ENCODE results near the gene C6orf47.

C6orf47 gene

DNA sequence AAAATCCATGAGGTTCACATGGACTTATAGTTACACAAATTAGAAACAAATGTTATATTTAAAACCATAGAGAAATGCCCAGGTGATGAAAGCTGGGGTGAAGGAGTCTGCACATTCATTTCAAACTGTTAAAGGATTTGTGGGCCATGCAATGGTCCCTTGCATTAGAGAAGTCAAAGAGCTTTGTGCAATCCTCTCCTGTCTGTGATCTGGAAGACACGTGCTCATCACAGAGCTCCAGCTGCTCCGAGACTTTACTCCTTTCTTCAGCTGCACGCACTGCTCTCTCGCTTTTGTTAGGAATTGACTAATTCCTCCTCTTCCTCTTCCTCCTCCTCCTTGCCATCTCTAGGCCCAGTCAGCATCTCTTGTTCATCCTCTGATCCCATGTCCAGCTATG is 49.6 kb downstream of the C6orf47 start:
- no peak overlapping the region for H3K4me3 ChIP-seq (ENCODE audit: low read length)
- no peak for TF ChIP-seq ZNF274 (IDR thresholded peaks at IDR 0.05; ENCODE audit: low read depth, low read length)

DNA sequence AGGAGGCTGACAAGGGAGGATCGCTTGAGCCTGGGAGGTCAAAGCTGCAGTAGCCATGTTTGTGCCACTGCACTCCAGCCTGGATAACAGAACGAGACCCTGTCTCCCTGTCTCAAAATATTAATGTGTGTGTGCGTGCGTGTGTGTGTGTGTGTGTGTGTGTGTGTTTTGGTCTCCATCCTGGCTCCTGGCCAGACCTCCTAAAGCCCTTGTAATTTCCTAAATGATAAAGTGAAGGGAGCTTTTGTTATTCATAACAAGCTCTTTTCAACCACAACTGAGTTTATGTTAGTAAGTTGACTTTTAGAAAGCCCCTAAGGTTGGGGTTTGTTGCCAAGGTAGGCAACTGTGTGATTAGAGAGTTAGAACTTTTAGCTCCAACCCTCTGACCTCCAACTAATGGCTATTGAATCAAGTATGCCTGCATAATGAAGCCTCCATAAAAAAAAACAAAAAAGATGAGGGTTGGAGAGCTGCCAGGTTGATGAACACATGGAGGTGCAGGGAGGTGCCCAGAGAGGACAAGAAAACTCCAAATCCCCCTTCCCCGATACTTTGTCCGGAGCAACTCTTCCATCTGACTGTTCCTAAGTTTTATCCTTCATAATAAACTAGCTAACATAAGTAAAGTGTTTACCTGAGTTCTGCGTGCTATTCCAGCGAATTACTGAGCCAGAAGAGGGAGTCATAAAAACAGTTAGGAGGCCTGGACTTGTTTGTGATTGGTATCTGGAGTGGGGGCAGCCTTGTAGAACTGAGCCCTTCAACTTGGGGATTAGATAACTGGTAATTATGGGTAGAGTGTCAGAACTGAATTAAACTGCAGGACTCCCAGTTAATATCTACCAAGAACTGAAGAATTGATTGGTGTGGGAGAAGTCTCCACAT is 50.8 kb downstream of the C6orf47 start:
- TF ChIP-seq ZNF274 (IDR thresholded peaks at IDR 0.05; ENCODE audit: low read depth, low read length): no peak
- H3K4me3 ChIP-seq (ENCODE audit: low read length): no peak overlapping the region

Measured in GM08714 (cell line).